GM13976 (cell line): ENCODE results near the gene LYST.
A peak's percentile ranks its signal among the peaks of the same experiment; 100 is the strongest.

Experiments
- DNase-seq: peaks from one replicate; pipeline ENCODE4 v3.0.0; 2012; ENCODE audit warnings: low spot score
- CTCF ChIP-seq: IDR thresholded peaks from 2 replicates; pipeline ENCODE4 v1.5.1; 2012; ENCODE audit warnings: borderline replicate concordance, mild to moderate bottlenecking; ENCODE audit not compliant: insufficient read depth; ENCODE audit errors: extremely low read depth, missing control alignments, control extremely low read depth
- in situ Hi-C: fragments of 300-500 bp; cut with MboI; formaldehyde crosslinking; loops from one replicate; pipeline ENCODE4 v1.12.0; 2022; ENCODE audit warnings: low sequenced_read_pairs, mixed read lengths, inconsistent platforms; ENCODE audit not compliant: unreplicated experiment

The LYST gene

GRCh38 chr1:235776396-235776795, 90.3 kb downstream of the LYST start:
- DNase-seq: no peak
- in situ Hi-C loops: loop anchor here (25.0 kb wide), 2 partner anchors 264 to 664 kb away; partner anchors contain the start of gene B3GALNT2
- no peak for TF ChIP-seq CTCF

GRCh38 chr1:235775246-235775860, 91.4 kb downstream of the LYST start:
- DNase-seq: no peak
- in situ Hi-C loops: loop anchor here (25.0 kb wide), 2 partner anchors 263 to 663 kb away; partner anchors contain the start of gene B3GALNT2
- TF ChIP-seq CTCF: no peak

DNA sequence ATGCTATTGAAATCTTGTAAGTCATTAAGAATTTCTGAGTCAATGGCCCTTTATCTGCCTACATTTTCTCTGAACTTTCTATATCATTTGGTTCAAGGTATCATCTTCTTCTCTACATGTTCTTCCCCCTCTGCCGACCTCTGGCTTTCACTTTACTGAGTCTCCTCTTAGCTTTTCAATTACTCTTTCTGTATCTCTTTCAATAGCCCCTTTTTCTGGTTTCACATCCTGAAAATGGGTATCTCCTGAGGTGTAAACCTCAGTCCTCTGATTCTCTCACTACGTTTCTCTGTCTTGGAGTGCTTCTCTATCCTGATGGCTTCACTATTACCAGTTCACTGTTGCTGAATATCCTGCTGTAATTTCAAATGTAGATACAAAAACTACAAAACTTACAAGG, 98.9 kb downstream of the LYST start:
- in situ Hi-C loops: no loop called here
- peak; percentile 36 for DNase-seq
- TF ChIP-seq CTCF: no peak

GRCh38 chr1:235766794-235767285, 99.9 kb downstream of the LYST start:
- no peak for DNase-seq
- in situ Hi-C loops: no loop called here
- TF ChIP-seq CTCF: no peak

- no peak for TF ChIP-seq CTCF
- DNase-seq: peak; percentile 28
Observed at GRCh38 chr1:235763962-235764361, 102.7 kb downstream of the LYST start.

GRCh38 chr1:235759336-235759735, 107.4 kb downstream of the LYST start:
- in situ Hi-C loops: no loop called here
- no peak for TF ChIP-seq CTCF
- DNase-seq: no peak

More at GRCh38 chr1:235763962-235764361, 102.7 kb downstream of the LYST start:
- in situ Hi-C loops: no loop called here
